K562 (cell line): Measurements from ENCODE around the gene PRRT1. TPM values are rescaled to one million over a fixed set of nuclear protein-coding genes. Genes with fewer than 3 reads are reported as not detected.

Source experiments
- ELF4 ChIP-seq: fragments of 450-650 bp; formaldehyde crosslinking; IDR thresholded peaks from 2 replicates; pipeline ENCODE4 v1.4.0; 2022; ENCODE audit warnings: missing genetic modification characterization
- FOXM1 ChIP-seq, 2 experiments: fragments of 450-650 bp in 1 of 2; sonication (generic) in 1 of 2; formaldehyde crosslinking in 1 of 2; IDR thresholded peaks; 2 replicates each; pipeline versions ENCODE4 v1.6.1 to v1.9.0; 2017 to 2022; ENCODE audit warnings: low read depth in 2 of 2, mild to moderate bottlenecking in 2 of 2, missing genetic modification reagents in 1 of 2, moderate library complexity in 1 of 2
- HCFC1 ChIP-seq: IDR thresholded peaks from 2 replicates; pipeline ENCODE4 v1.6.1; 2012; ENCODE audit warnings: low read depth, low read length, improper control_type of control experiment
- KDM1A ChIP-seq, 2 experiments: fragments of 450-650 bp; IDR thresholded peaks; 2 replicates each; pipeline ENCODE4 v1.6.1; 2016; ENCODE audit warnings: mild to moderate bottlenecking in 2 of 2
- KLF6 ChIP-seq: fragments of 250-450 bp; sonication (Bioruptor Pico); IDR thresholded peaks from 2 replicates; pipeline ENCODE4 v1.4.0; 2020; ENCODE audit warnings: mild to moderate bottlenecking, moderate library complexity, borderline replicate concordance
- NFXL1 ChIP-seq: fragments of 450-650 bp; formaldehyde crosslinking; IDR thresholded peaks from 2 replicates; pipeline ENCODE4 v1.4.0; 2021; ENCODE audit warnings: mild to moderate bottlenecking
- RBM25 ChIP-seq: fragments of 200-400 bp; formaldehyde crosslinking; IDR thresholded peaks from 2 replicates; pipeline ENCODE4 v1.6.1; 2018; ENCODE audit warnings: low read length, low read depth, moderate library complexity; ENCODE audit not compliant: severe bottlenecking
- SETDB1 ChIP-seq: IDR thresholded peaks from one replicate; pipeline ENCODE4 v1.6.1; 2012; ENCODE audit warnings: low read length, control low read depth, inconsistent platforms
- SMARCA5 ChIP-seq: fragments of 450-650 bp; IDR thresholded peaks from 2 replicates; pipeline ENCODE4 v1.6.1; 2016
- SMARCC2 ChIP-seq: fragments of 450-650 bp; IDR thresholded peaks from 2 replicates; pipeline ENCODE4 v1.6.1; 2017; ENCODE audit warnings: antibody characterized with exemption, moderate library complexity, mild to moderate bottlenecking, low read depth
- SRSF3 ChIP-seq: fragments of 200-400 bp; formaldehyde crosslinking; IDR thresholded peaks from 2 replicates; pipeline ENCODE4 v1.6.1; 2016; ENCODE audit warnings: mild to moderate bottlenecking, low read length, moderate library complexity; ENCODE audit not compliant: insufficient read depth
- STAT5A ChIP-seq: IDR thresholded peaks from 2 replicates; pipeline ENCODE4 v1.6.1; 2012; ENCODE audit warnings: low read length, inconsistent platforms, borderline replicate concordance
- ZNF165 ChIP-seq: fragments of 250-450 bp; sonication (Bioruptor Pico); IDR thresholded peaks from 2 replicates; pipeline ENCODE4 v1.4.0; 2020; ENCODE audit warnings: borderline replicate concordance
- ZNF644 ChIP-seq: fragments of 200-800 bp; sonication (Bioruptor generic); IDR thresholded peaks from 2 replicates; pipeline ENCODE4 v1.6.1; 2016; ENCODE audit warnings: low read depth, missing genetic modification characterization, missing compliant biosample characterization
- ZNF77 ChIP-seq: fragments of 250-450 bp; sonication (Bioruptor Pico); IDR thresholded peaks from 2 replicates; pipeline ENCODE4 v1.5.0; 2020
- polyA plus RNA-seq, 8 experiments: library from polyadenylated mRNA; depleted of rRNA in 4 of 8; stranded (reverse) in 5 of 8; unstranded in 3 of 8; fragments of >200 nt; fragmentation: Nextera tagmentation in 2 of 8; fragmentation: Illumina TruSeq in 1 of 8; extraction: Ambion mirVana in 2 of 8; extraction: Trizol in 1 of 8; gene quantifications; 2 replicates each; pipeline versions ENCODE4 v1.2.1 to v1.2.3, GENCODE V29; 2011 to 2014; ENCODE audit warnings: inconsistent platforms in 1 of 8, missing spikeins in 1 of 8
- total RNA-seq, 7 experiments: library from RNA; depleted of rRNA in 6 of 7; stranded (reverse); fragments of >200 nt in 6 of 7; fragmentation: Illumina TruSeq in 2 of 7; extraction: Trizol in 2 of 7; gene quantifications; 2 replicates each; pipeline versions ENCODE4 v1.2.1 to v1.2.3, GENCODE V29; 2011 to 2021; ENCODE audit warnings: low replicate concordance in 1 of 7
- TF ChIP-seq, protein P1 (sequence below): fragments of 450-650 bp; formaldehyde crosslinking; IDR thresholded peaks from 2 replicates; pipeline ENCODE4 v1.4.0; 2020; ENCODE audit warnings: mild to moderate bottlenecking, moderate library complexity
- TF ChIP-seq, protein P2 (sequence below): fragments of 250-450 bp; sonication (Bioruptor Pico); IDR thresholded peaks from 2 replicates; pipeline ENCODE4 v1.8.0; 2022; ENCODE audit warnings: moderate library complexity, mild to moderate bottlenecking, inconsistent platforms
- TF ChIP-seq, protein P3 (sequence below): fragments of 150-350 bp; conservative IDR thresholded peaks from 2 replicates; pipeline ENCODE4 v1.6.1; 2014; ENCODE audit warnings: low read length
- TF ChIP-seq, protein P4 (sequence below): fragments of 250-450 bp; sonication (Bioruptor Pico); IDR thresholded peaks from 2 replicates; pipeline ENCODE4 v1.4.0; 2020
- TF ChIP-seq, protein P5 (sequence below): IDR thresholded peaks from 3 replicates; pipeline ENCODE4 v1.6.1; 2011; ENCODE audit warnings: borderline replicate concordance, mild to moderate bottlenecking; ENCODE audit not compliant: insufficient read length, insufficient read depth

Gene PRRT1
- total and polyA plus RNA-seq, 9 of the 15 experiments (the other 6 are each of a cell fraction or from before 2014, with no cell fraction given): 0.14 to 3.5 (median 0.41) TPM

DNA sequence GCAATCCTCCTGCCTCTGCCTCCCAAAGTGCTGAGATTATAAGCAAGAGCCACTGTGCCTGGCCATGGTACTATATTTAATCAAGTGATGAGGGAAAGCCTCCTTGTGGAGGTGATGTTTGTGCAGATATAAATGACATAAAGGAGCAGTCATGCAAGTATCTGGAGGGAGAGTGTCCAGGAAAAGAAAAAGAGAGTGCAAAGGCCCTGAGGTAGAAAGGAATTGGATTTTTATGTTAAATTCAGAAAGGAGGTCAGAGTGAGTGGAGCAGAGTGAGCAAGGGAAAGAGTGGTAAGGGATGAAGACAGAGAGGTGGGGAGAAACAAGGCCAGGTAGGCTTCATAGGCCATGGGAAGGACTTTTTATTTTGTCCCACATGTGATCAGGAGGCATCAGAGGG is 14.3 kb downstream of the PRRT1 start (continued):
- TF ChIP-seq SMARCA5 (peak; percentile 80), ZNF77 (CRISPR knock-in tag) (no peak), FOXM1 (IDR thresholded peaks at IDR 0.05; ENCODE audit: low read depth) (no peak), FOXM1 (CRISPR knock-in tag; IDR thresholded peaks at IDR 0.05; ENCODE audit: low read depth) (no peak), KDM1A (IDR thresholded peaks at IDR 0.05) (0 out of 4 replicates have a peak, but pooled peaks of 1 of the 2 experiments have one; percentile 39), SMARCC2 (no peak), ZNF165 (CRISPR knock-in tag) (no peak), ZNF644 (no peak), ELF4 (CRISPR knock-in tag) (no peak), SRSF3 (no peak), SETDB1 (no peak), KLF6 (no peak), RBM25 (peak; percentile 65), HCFC1 (no peak), STAT5A (no peak), NFXL1 (CRISPR knock-in tag) (no peak)
- TF ChIP-seq, protein P1, sequence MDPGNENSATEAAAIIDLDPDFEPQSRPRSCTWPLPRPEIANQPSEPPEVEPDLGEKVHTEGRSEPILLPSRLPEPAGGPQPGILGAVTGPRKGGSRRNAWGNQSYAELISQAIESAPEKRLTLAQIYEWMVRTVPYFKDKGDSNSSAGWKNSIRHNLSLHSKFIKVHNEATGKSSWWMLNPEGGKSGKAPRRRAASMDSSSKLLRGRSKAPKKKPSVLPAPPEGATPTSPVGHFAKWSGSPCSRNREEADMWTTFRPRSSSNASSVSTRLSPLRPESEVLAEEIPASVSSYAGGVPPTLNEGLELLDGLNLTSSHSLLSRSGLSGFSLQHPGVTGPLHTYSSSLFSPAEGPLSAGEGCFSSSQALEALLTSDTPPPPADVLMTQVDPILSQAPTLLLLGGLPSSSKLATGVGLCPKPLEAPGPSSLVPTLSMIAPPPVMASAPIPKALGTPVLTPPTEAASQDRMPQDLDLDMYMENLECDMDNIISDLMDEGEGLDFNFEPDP (CRISPR knock-in tag): no peak
- TF ChIP-seq, protein P2, sequence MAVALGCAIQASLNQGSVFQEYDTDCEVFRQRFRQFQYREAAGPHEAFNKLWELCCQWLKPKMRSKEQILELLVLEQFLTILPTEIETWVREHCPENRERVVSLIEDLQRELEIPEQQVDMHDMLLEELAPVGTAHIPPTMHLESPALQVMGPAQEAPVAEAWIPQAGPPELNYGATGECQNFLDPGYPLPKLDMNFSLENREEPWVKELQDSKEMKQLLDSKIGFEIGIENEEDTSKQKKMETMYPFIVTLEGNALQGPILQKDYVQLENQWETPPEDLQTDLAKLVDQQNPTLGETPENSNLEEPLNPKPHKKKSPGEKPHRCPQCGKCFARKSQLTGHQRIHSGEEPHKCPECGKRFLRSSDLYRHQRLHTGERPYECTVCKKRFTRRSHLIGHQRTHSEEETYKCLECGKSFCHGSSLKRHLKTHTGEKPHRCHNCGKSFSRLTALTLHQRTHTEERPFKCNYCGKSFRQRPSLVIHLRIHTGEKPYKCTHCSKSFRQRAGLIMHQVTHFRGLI (CRISPR knock-in tag): no peak
- TF ChIP-seq, protein P3, sequence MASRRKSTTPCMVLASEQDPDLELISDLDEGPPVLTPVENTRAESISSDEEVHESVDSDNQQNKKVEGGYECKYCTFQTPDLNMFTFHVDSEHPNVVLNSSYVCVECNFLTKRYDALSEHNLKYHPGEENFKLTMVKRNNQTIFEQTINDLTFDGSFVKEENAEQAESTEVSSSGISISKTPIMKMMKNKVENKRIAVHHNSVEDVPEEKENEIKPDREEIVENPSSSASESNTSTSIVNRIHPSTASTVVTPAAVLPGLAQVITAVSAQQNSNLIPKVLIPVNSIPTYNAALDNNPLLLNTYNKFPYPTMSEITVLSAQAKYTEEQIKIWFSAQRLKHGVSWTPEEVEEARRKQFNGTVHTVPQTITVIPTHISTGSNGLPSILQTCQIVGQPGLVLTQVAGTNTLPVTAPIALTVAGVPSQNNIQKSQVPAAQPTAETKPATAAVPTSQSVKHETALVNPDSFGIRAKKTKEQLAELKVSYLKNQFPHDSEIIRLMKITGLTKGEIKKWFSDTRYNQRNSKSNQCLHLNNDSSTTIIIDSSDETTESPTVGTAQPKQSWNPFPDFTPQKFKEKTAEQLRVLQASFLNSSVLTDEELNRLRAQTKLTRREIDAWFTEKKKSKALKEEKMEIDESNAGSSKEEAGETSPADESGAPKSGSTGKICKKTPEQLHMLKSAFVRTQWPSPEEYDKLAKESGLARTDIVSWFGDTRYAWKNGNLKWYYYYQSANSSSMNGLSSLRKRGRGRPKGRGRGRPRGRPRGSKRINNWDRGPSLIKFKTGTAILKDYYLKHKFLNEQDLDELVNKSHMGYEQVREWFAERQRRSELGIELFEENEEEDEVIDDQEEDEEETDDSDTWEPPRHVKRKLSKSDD: no peak
- TF ChIP-seq, protein P4, sequence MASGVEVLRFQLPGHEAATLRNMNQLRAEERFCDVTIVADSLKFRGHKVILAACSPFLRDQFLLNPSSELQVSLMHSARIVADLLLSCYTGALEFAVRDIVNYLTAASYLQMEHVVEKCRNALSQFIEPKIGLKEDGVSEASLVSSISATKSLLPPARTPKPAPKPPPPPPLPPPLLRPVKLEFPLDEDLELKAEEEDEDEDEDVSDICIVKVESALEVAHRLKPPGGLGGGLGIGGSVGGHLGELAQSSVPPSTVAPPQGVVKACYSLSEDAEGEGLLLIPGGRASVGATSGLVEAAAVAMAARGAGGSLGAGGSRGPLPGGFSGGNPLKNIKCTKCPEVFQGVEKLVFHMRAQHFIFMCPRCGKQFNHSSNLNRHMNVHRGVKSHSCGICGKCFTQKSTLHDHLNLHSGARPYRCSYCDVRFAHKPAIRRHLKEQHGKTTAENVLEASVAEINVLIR (CRISPR knock-in tag): no peak
- TF ChIP-seq, protein P5, sequence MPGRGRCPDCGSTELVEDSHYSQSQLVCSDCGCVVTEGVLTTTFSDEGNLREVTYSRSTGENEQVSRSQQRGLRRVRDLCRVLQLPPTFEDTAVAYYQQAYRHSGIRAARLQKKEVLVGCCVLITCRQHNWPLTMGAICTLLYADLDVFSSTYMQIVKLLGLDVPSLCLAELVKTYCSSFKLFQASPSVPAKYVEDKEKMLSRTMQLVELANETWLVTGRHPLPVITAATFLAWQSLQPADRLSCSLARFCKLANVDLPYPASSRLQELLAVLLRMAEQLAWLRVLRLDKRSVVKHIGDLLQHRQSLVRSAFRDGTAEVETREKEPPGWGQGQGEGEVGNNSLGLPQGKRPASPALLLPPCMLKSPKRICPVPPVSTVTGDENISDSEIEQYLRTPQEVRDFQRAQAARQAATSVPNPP: no peak
